ENCODE results near the gene CCDC91. TPM values are rescaled to one million over a fixed set of nuclear protein-coding genes. Genes with fewer than 3 reads are reported as not detected.

The CCDC91 gene
- total and polyA plus RNA-seq, 2 donors from 2014 or later = 17.5 to 35.7 TPM

DNA sequence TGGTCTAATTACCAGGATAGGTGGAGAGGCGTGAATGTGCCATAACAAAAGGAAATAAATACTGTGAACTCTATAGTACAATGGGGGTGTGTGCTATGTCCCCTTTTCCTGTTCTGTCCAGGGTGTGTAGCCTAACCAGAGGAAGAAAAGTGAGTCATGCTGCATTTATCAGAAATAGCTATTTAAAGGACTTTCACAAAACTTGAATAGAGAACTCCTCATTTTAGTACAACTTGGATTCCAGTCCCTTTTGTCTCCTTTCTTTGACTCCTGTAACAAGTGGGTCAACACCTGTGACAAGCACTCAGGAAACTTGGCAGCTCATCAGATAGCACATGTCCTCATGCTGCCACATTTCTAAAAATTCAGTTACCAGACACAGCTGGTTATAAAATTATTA is 123.4 kb downstream of the CCDC91 start:
- intact Hi-C loops (cut with DNase I) = no loop called here
- H3K9me3 ChIP-seq (ENCODE audit: control insufficient read depth in 2 of 3, insufficient read depth in 1 of 3, low read length in 3 of 3) = peaks cover 0 to 1% (median 0%) of the 10 kb centered on the region in 3 donors
- TF ChIP-seq, protein P1, sequence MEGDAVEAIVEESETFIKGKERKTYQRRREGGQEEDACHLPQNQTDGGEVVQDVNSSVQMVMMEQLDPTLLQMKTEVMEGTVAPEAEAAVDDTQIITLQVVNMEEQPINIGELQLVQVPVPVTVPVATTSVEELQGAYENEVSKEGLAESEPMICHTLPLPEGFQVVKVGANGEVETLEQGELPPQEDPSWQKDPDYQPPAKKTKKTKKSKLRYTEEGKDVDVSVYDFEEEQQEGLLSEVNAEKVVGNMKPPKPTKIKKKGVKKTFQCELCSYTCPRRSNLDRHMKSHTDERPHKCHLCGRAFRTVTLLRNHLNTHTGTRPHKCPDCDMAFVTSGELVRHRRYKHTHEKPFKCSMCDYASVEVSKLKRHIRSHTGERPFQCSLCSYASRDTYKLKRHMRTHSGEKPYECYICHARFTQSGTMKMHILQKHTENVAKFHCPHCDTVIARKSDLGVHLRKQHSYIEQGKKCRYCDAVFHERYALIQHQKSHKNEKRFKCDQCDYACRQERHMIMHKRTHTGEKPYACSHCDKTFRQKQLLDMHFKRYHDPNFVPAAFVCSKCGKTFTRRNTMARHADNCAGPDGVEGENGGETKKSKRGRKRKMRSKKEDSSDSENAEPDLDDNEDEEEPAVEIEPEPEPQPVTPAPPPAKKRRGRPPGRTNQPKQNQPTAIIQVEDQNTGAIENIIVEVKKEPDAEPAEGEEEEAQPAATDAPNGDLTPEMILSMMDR (IDR thresholded peaks at IDR 0.05; ENCODE audit: borderline replicate concordance, extremely low read depth, insufficient read depth) = no peak
- H3K27ac ChIP-seq (ENCODE audit: low read depth in 2 of 2, low read length in 2 of 2) = no peak overlapping the region
- H3K27me3 ChIP-seq (ENCODE audit: control insufficient read depth, insufficient read depth, low read length) = no peaks in the 10 kb centered on the region
- no peaks in the 10 kb centered on the region for H3K4me1 ChIP-seq (ENCODE audit: control insufficient read depth in 2 of 3, insufficient read depth in 2 of 3, low read depth in 1 of 3, low read length in 3 of 3)
- H3K4me3 ChIP-seq (ENCODE audit: low read length in 3 of 3) = no peak overlapping the region
- no peak for FAIRE-seq
- H3K9ac ChIP-seq (ENCODE audit: low read length in 3 of 3) = no peak overlapping the region
- peak in 1 of 5 donors; percentile 5 for DNase-seq
- H3K36me3 ChIP-seq (ENCODE audit: control insufficient read depth in 2 of 3, insufficient read depth in 3 of 3, low read length in 3 of 3) = peaks cover 0 to 5% (median 2%) of the 10 kb centered on the region in 3 donors

DNA sequence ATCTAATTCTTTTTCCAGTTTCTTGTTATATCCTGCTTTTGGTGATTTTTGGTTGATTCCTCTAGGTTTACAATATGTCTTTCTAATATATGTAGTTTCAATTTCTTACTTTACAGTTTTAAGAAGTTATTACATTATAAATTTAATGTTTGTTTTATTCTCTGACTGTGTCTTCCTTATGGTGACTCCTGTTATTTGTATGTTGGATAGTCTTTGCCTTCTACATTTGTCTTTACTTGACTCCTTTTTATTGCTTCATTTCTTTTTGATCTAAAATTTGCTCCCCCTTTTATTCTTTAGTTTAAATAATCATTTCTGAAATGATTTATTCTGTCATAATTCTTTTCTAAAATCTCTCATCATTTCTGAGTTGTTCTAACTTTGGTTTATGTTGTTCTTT is 125.8 kb downstream of the CCDC91 start:
- TF ChIP-seq, protein P1 (IDR thresholded peaks at IDR 0.05; ENCODE audit: borderline replicate concordance, extremely low read depth, insufficient read depth) = no peak
- peaks cover 0 to 5% (median 0%) of the 10 kb centered on the region in 3 donors for H3K36me3 ChIP-seq (ENCODE audit: control insufficient read depth in 2 of 3, insufficient read depth in 3 of 3, low read length in 3 of 3)
- no peaks in the 10 kb centered on the region for H3K4me1 ChIP-seq (ENCODE audit: control insufficient read depth in 2 of 3, insufficient read depth in 2 of 3, low read depth in 1 of 3, low read length in 3 of 3)
- H3K27ac ChIP-seq (ENCODE audit: low read depth in 2 of 2, low read length in 2 of 2) = no peak overlapping the region
- H3K27me3 ChIP-seq (ENCODE audit: control insufficient read depth, insufficient read depth, low read length) = no peaks in the 10 kb centered on the region
- H3K9ac ChIP-seq (ENCODE audit: low read length in 3 of 3) = no peak overlapping the region
- DNase-seq (peak in 1 of 5 donors; percentile 3), FAIRE-seq (peak; percentile 62)
- intact Hi-C loops (cut with DNase I) = no loop called here
- H3K9me3 ChIP-seq (ENCODE audit: control insufficient read depth in 2 of 3, insufficient read depth in 1 of 3, low read length in 3 of 3) = peaks cover 0 to 1% (median 0%) of the 10 kb centered on the region in 3 donors
- no peak overlapping the region for H3K4me3 ChIP-seq (ENCODE audit: low read length in 3 of 3)

DNA sequence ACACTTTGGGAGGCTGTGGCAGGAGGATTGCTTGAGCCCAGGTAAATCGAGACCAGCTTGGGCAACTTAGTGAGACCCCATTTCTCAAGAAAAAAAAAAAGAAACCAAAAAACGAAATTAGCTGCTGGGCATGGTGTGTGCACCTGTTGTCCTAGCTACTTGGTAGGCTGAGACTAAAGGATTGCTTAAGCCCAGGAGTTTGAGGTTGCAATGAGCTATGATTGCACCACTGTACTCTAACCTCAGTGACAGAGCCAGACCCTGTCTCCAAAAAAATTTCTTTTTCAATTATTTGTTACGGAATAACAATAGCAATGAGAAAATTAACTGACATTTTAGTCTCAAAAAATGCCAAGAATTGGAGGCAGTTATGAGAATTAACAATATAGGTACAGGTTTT is 128.0 kb downstream of the CCDC91 start:
- Histone ChIP-seq H3K9me3 (ENCODE audit: control insufficient read depth in 2 of 3, insufficient read depth in 1 of 3, low read length in 3 of 3) (peaks cover 0 to 1% (median 0%) of the 10 kb centered on the region in 3 donors), H3K9ac (ENCODE audit: low read length in 3 of 3) (no peak overlapping the region), H3K27ac (ENCODE audit: low read depth in 2 of 2, low read length in 2 of 2) (no peak overlapping the region), H3K4me1 (ENCODE audit: control insufficient read depth in 2 of 3, insufficient read depth in 2 of 3, low read depth in 1 of 3, low read length in 3 of 3) (no peaks in the 10 kb centered on the region), H3K36me3 (ENCODE audit: control insufficient read depth in 2 of 3, insufficient read depth in 3 of 3, low read length in 3 of 3) (peaks cover 0 to 5% (median 0%) of the 10 kb centered on the region in 3 donors), H3K4me3 (ENCODE audit: low read length in 3 of 3) (no peak overlapping the region), H3K27me3 (ENCODE audit: control insufficient read depth, insufficient read depth, low read length) (no peaks in the 10 kb centered on the region)
- DNase-seq (no peak), FAIRE-seq (no peak)
- TF ChIP-seq, protein P1 (IDR thresholded peaks at IDR 0.05; ENCODE audit: borderline replicate concordance, extremely low read depth, insufficient read depth) = no peak
- intact Hi-C loops (cut with DNase I) = no loop called here

DNA sequence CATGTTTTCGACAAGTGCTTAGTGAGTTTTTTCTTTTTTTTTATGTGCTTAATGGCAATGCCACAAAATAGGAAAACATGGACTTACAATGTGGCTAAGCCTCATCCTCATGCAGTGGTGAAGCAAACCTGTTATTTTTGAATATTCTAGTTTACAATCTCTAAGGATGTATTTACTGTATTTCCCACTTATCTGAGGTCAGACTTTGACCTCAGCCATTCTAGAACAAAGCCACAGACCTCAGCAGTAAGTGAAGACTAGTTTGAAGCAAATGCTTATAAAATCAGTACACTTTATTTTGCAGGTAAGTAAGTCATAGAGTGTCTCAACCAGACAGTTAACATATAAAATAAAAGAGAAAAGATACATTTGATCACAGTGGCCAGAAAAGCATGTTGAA is 130.1 kb downstream of the CCDC91 start:
- TF ChIP-seq, protein P1 (IDR thresholded peaks at IDR 0.05; ENCODE audit: borderline replicate concordance, extremely low read depth, insufficient read depth) = no peak
- H3K4me1 ChIP-seq (ENCODE audit: control insufficient read depth in 2 of 3, insufficient read depth in 2 of 3, low read depth in 1 of 3, low read length in 3 of 3) = no peaks in the 10 kb centered on the region
- no peak for DNase-seq
- no peaks in the 10 kb centered on the region for H3K27me3 ChIP-seq (ENCODE audit: control insufficient read depth, insufficient read depth, low read length)
- no peak for FAIRE-seq
- no peak overlapping the region for H3K4me3 ChIP-seq (ENCODE audit: low read length in 3 of 3)
- H3K27ac ChIP-seq (ENCODE audit: low read depth in 2 of 2, low read length in 2 of 2) = no peak overlapping the region
- peaks cover 0 to 4% (median 0%) of the 10 kb centered on the region in 3 donors for H3K36me3 ChIP-seq (ENCODE audit: control insufficient read depth in 2 of 3, insufficient read depth in 3 of 3, low read length in 3 of 3)
- H3K9ac ChIP-seq (ENCODE audit: low read length in 3 of 3) = no peak overlapping the region
- peaks cover 0 to 1% (median 0%) of the 10 kb centered on the region in 3 donors for H3K9me3 ChIP-seq (ENCODE audit: control insufficient read depth in 2 of 3, insufficient read depth in 1 of 3, low read length in 3 of 3)
- intact Hi-C loops (cut with DNase I) = no loop called here

Measured in kidney (tissue), 14 donors.